Mesodermal cell (in vitro differentiated cells): Measurements from ENCODE around the gene AFAP1.

ENCODE experiments used
- H3K27ac ChIP-seq: 2 replicates; pipeline ENCODE4 v1.7.0; 2013; ENCODE audit warnings: mild to moderate bottlenecking, low read depth, low read length, moderate library complexity; ENCODE audit not compliant: severe bottlenecking
- H3K36me3 ChIP-seq: 2 replicates; pipeline ENCODE4 v1.7.1; 2013; ENCODE audit warnings: mild to moderate bottlenecking, low read length, moderate library complexity; ENCODE audit not compliant: control insufficient read depth, insufficient read depth
- H3K4me1 ChIP-seq: one replicate; pipeline ENCODE4 v1.7.1; 2013; ENCODE audit warnings: mild to moderate bottlenecking, low read length; ENCODE audit not compliant: insufficient read depth, control insufficient read depth, poor library complexity, severe bottlenecking
- H3K4me3 ChIP-seq: 2 replicates; pipeline ENCODE4 v1.7.0; 2013; ENCODE audit warnings: low read length, control low read depth, mild to moderate bottlenecking; ENCODE audit not compliant: insufficient read depth, poor library complexity, severe bottlenecking; ENCODE audit errors: extremely low read depth
- H3K9me3 ChIP-seq: 2 replicates; pipeline ENCODE4 v1.7.1; 2013; ENCODE audit warnings: mild to moderate bottlenecking, low read length, moderate library complexity; ENCODE audit not compliant: control insufficient read depth
- WGBS, 2 experiments: methylation state at CpG; one replicate each; pipeline ENCODE4 v1.1.5; 2013; ENCODE audit warnings: missing lambda C conversion rate in 2 of 2; ENCODE audit not compliant: insufficient coverage in 2 of 2; 5-methylcytosine and 5-hydroxymethylcytosine counted together

The AFAP1 gene

GRCh38 chr4:7790023-7790422 lies 149.6 kb downstream of the AFAP1 start:
- H3K4me1 ChIP-seq, result no peaks in the 10 kb centered on the region
- WGBS, 2 experiments, result 86 to 100% methylated on average over 1 of the region's 2 CpGs
- no peak overlapping the region for H3K4me3 ChIP-seq
- no peak overlapping the region for H3K27ac ChIP-seq
- peaks cover 70% of the 10 kb centered on the region for H3K36me3 ChIP-seq
- no peaks in the 10 kb centered on the region for H3K9me3 ChIP-seq

DNA sequence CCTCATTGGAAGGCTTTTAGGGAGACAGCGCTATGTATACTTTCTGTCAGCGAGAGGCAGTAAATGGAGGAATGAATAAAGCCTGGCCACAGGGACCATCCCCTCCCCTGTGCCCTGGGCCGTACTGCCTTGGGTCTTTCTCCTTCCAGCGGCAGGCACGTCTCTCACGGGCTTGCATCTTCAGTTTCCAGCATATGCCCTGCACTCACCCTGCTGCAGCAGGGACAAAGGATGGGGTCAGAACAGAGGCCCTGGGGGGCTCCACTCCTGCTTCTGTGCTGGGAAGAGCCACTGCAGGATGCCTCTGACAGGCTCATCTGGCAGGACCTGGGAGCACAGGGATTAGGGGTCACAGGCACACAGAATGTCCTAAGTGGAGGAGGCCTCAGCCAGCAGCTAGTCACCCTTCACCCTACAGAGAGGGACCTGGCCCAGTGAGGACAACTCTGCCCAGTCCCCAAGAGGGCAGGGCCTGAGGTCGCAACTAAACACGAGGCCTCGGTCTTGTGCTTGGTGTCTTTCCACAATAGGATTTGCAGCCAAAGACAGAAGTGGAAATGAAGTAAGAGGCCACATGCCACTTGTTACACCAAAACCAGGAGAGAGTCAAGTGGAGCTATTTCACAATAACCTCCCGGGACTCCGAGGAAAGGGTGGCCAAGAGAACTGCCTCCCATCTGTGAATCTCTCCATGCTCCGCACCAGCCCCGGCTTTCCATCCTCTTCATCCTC lies 150.8 kb downstream of the AFAP1 start:
- H3K36me3 ChIP-seq, result peaks cover 73% of the 10 kb centered on the region
- no peaks in the 10 kb centered on the region for H3K4me1 ChIP-seq
- H3K9me3 ChIP-seq, result no peaks in the 10 kb centered on the region
- no peak overlapping the region for H3K4me3 ChIP-seq
- H3K27ac ChIP-seq, result no peak overlapping the region
- 95 to 98% methylated on average over 8 to 12 of the region's 13 CpGs for WGBS, 2 experiments

DNA sequence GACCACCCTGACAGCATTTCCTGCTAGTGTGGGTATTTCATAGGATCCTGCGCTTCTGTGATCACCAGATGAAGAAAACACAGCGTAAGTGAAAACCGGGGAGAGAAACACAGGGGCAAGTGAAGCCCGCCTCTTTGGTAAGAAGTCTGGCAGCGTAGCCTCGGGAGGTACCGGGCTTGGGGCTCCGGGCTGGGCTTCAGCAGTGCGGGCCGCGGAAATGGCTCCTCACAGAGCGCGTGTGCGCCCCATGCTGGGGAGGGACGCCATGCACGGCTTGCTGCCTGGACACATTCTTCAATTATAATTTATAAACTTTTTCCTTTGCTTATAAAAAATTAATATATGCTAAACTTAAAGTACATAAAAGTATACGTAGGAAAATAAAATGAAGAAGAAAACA lies 151.5 kb downstream of the AFAP1 start:
- 94 to 96% methylated on average over 9 to 11 of the region's 17 CpGs for WGBS, 2 experiments
- H3K4me1 ChIP-seq, result no peaks in the 10 kb centered on the region
- no peak overlapping the region for H3K27ac ChIP-seq
- H3K9me3 ChIP-seq, result no peaks in the 10 kb centered on the region
- H3K4me3 ChIP-seq, result no peak overlapping the region
- peaks cover 73% of the 10 kb centered on the region for H3K36me3 ChIP-seq

DNA sequence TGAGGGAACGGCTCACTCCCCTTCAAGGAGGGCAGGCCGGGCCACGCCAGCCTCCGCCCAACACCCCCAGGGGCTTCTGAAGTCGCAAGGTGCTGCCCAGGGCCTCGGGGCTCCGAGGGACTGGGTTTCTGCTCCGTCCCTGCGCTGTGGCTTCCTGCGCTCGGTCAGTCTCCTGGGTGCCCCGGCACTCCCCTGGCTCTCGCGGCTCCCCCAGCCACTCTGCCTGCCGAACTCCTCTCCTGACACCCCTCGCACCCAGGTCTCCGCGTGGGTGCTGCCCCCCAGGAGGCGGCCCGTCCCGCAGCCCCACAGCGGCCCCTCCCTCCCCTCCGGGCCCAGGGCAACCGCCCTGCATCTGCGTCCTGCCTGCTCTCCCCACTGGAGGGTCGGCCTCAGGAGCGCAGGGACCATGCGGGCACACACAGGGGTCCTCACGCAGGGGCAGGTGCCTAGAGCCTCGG lies 151.9 kb downstream of the AFAP1 start:
- 94 to 97% methylated on average over 28 to 30 of the region's 30 CpGs for WGBS, 2 experiments
- no peaks in the 10 kb centered on the region for H3K9me3 ChIP-seq
- no peak overlapping the region for H3K4me3 ChIP-seq
- H3K36me3 ChIP-seq, result peaks cover 73% of the 10 kb centered on the region
- no peak overlapping the region for H3K27ac ChIP-seq
- H3K4me1 ChIP-seq, result peaks cover under 1% of the 10 kb centered on the region

GRCh38 chr4:7787067-7787466 lies 152.6 kb downstream of the AFAP1 start:
- no peaks in the 10 kb centered on the region for H3K9me3 ChIP-seq
- WGBS, 2 experiments, result 96 to 97% methylated on average over 13 to 14 of the region's 15 CpGs
- peaks cover 7% of the 10 kb centered on the region for H3K4me1 ChIP-seq
- peaks cover 73% of the 10 kb centered on the region for H3K36me3 ChIP-seq
- H3K27ac ChIP-seq, result no peak overlapping the region
- H3K4me3 ChIP-seq, result no peak overlapping the region

DNA sequence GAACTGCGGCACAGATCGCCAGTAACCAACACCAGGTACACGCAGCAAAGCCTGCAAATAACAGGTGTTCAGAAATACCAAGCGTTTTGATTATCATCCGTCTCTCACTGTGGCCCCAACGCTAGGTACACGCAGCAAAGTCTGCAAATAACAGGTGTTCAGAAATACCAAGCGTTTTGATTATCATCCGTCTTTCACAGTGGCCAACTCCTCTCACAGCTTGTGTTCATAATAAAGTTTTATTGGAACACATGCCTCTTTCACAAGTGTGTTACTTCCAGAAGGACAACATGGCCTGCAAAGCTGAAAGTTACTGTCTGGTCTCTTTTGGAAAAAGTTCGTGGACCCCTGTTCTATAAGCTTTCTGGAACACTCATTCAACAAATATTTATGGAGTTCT lies 153.1 kb downstream of the AFAP1 start:
- peaks cover 12% of the 10 kb centered on the region for H3K4me1 ChIP-seq
- H3K4me3 ChIP-seq, result no peak overlapping the region
- WGBS, 2 experiments, result 92 to 95% methylated on average over 10 of the region's 10 CpGs
- H3K9me3 ChIP-seq, result no peaks in the 10 kb centered on the region
- H3K27ac ChIP-seq, result no peak overlapping the region
- peaks cover 73% of the 10 kb centered on the region for H3K36me3 ChIP-seq

GRCh38 chr4:7786040-7786439 lies 153.6 kb downstream of the AFAP1 start:
- 98 to 100% methylated on average over 2 to 8 of the region's 10 CpGs for WGBS, 2 experiments
- H3K4me3 ChIP-seq, result no peak overlapping the region
- no peak overlapping the region for H3K27ac ChIP-seq
- H3K4me1 ChIP-seq, result peaks cover 15% of the 10 kb centered on the region
- H3K9me3 ChIP-seq, result no peaks in the 10 kb centered on the region
- peaks cover 75% of the 10 kb centered on the region for H3K36me3 ChIP-seq

DNA sequence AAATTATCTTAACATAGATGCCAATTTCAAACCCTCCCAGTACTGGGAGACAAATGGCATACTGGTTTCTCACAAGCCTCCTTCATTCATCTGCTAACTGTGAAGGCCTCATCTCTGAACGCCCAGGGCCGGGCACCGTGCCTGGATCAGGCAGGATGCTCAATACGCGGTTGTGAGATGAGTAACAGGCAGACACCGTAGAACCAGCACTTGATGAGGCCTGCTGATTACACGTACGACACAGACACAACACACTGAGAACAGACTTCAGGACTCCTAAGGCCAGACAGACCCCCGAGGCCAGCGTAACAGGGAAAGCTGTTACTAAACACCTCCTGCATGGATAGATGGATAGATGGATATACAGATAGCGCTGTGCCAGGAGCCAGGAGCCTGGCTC lies 154.6 kb downstream of the AFAP1 start:
- peaks cover 77% of the 10 kb centered on the region for H3K36me3 ChIP-seq
- no peak overlapping the region for H3K27ac ChIP-seq
- peaks cover 15% of the 10 kb centered on the region for H3K4me1 ChIP-seq
- H3K9me3 ChIP-seq, result no peaks in the 10 kb centered on the region
- H3K4me3 ChIP-seq, result no peak overlapping the region
- 96 to 99% methylated on average over 9 to 10 of the region's 11 CpGs for WGBS, 2 experiments

DNA sequence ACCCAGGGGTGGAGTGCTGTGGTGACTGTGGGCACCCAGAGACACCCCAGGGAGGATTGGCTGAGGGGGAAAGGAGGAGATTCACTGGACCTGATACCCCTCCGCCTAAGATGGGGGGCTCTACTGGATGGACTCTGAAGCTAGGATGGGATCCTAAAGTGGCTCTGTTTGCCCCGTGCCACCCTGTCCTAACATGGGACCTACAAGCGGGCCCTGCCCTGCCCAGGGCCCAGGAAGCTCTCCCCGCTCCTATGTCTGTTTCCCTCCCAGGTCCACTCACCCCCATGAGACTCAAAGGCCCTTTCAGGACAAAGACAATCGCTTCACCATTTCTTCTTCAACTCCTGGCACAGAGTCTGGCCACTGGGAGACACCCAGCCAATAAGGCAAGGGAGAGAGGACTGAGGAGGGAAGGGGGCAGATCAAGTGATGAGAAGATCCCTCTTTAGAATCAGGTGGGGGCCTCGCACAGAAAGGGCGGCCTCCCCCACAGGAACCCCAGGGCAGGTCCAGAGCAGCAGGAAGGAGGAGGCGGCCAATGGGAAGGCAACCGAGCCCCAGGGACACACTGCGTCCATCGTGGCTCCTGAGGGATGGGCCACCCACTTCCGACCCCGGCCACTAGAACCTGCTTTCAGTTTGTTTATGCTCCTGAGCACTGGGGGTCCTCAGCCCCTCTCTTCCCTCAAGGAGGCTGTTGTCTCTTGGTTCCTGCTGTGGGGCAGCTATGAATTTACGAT lies 155.4 kb downstream of the AFAP1 start:
- Histone ChIP-seq H3K4me3 (no peak overlapping the region), H3K27ac (no peak overlapping the region), H3K36me3 (peaks cover 84% of the 10 kb centered on the region), H3K9me3 (no peaks in the 10 kb centered on the region), H3K4me1 (peaks cover 15% of the 10 kb centered on the region)
- WGBS, 2 experiments, result 91 to 95% methylated on average over 7 to 11 of the region's 14 CpGs

DNA sequence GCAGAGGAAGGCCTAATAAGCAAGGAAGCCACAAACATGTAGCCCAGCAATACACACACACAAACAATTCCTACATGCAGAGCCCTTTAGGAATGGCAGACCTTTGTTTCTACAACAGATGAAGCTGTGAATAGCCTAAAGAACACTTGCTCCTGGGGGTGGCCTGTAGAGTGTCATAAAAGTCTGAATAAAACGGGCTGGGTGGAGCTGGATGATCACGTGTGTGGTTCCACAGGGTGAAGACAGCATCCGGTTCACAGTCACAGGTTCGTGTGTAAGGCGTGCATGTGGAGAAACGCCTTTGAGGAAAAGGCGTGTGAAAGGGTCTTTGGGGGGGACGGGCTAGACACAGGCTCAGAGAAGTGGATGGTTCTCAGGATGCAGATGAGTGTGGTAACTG lies 156.1 kb downstream of the AFAP1 start:
- H3K27ac ChIP-seq, result no peak overlapping the region
- peaks cover 85% of the 10 kb centered on the region for H3K36me3 ChIP-seq
- peaks cover 15% of the 10 kb centered on the region for H3K4me1 ChIP-seq
- no peaks in the 10 kb centered on the region for H3K9me3 ChIP-seq
- no peak overlapping the region for H3K4me3 ChIP-seq
- 94 to 96% methylated on average over 8 of the region's 8 CpGs for WGBS, 2 experiments

- H3K36me3 ChIP-seq, result peaks cover 90% of the 10 kb centered on the region
- no peaks in the 10 kb centered on the region for H3K9me3 ChIP-seq
- no peak overlapping the region for H3K4me3 ChIP-seq
- H3K4me1 ChIP-seq, result peaks cover 15% of the 10 kb centered on the region
- H3K27ac ChIP-seq, result no peak overlapping the region
- 93 to 100% methylated on average over 2 to 7 of the region's 8 CpGs for WGBS, 2 experiments
Measured at GRCh38 chr4:7782783-7783182, 156.9 kb downstream of the AFAP1 start.
